ENCODE measurements around the gene SP6.

SP6 gene

DNA sequence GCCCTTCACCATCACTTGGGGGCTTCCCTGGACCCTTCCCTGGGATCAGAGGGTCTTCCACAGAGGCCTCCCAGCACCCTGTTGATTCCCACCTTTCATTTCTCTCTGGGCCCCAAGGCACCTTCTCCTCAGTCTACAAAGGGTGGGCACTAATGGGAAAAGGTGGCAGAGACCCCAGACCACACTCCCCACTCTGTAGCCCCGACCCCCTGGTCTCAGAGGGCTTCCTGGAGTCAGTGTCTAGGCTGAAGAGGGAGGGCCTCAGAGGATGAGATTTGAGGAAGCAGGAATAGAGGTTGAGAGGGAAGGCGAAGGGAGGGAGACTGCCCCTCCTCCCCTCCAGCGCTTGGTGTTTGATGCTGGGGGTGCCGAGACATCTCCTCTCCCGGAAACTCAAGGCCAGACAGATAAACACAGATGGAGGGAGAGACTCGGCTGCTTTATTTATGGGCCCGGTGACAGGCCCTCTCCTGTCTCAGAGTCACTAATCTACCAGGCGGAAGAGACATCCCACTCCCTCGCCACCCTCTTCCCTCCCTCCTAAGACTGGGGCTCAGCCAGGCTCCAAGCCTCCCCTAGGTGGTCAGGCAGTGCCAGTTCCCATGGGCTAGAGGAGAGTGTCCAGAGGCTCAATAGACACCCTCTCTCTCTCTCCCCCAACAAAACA, 26.5 kb upstream of the SP6 start:
- TF ChIP-seq NFIC (IDR thresholded peaks at IDR 0.05) (no peak), TEAD4 (IDR thresholded peaks at IDR 0.05) (no peak), YY1 (IDR thresholded peaks at IDR 0.05; ENCODE audit: low read depth) (no peak), EP300 (IDR thresholded peaks at IDR 0.05; ENCODE audit: borderline replicate concordance) (no peak), RAD21 (IDR thresholded peaks at IDR 0.05; ENCODE audit: low read depth) (no peak), CREB1 (IDR thresholded peaks at IDR 0.05; ENCODE audit: low read depth) (no peak), CEBPB (IDR thresholded peaks at IDR 0.05) (no peak)
- TF ChIP-seq, protein P1, sequence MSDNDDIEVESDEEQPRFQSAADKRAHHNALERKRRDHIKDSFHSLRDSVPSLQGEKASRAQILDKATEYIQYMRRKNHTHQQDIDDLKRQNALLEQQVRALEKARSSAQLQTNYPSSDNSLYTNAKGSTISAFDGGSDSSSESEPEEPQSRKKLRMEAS (IDR thresholded peaks at IDR 0.05): no peak
- TF ChIP-seq, protein P2, sequence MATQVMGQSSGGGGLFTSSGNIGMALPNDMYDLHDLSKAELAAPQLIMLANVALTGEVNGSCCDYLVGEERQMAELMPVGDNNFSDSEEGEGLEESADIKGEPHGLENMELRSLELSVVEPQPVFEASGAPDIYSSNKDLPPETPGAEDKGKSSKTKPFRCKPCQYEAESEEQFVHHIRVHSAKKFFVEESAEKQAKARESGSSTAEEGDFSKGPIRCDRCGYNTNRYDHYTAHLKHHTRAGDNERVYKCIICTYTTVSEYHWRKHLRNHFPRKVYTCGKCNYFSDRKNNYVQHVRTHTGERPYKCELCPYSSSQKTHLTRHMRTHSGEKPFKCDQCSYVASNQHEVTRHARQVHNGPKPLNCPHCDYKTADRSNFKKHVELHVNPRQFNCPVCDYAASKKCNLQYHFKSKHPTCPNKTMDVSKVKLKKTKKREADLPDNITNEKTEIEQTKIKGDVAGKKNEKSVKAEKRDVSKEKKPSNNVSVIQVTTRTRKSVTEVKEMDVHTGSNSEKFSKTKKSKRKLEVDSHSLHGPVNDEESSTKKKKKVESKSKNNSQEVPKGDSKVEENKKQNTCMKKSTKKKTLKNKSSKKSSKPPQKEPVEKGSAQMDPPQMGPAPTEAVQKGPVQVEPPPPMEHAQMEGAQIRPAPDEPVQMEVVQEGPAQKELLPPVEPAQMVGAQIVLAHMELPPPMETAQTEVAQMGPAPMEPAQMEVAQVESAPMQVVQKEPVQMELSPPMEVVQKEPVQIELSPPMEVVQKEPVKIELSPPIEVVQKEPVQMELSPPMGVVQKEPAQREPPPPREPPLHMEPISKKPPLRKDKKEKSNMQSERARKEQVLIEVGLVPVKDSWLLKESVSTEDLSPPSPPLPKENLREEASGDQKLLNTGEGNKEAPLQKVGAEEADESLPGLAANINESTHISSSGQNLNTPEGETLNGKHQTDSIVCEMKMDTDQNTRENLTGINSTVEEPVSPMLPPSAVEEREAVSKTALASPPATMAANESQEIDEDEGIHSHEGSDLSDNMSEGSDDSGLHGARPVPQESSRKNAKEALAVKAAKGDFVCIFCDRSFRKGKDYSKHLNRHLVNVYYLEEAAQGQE (IDR thresholded peaks at IDR 0.05; ENCODE audit: low read depth): no peak

DNA sequence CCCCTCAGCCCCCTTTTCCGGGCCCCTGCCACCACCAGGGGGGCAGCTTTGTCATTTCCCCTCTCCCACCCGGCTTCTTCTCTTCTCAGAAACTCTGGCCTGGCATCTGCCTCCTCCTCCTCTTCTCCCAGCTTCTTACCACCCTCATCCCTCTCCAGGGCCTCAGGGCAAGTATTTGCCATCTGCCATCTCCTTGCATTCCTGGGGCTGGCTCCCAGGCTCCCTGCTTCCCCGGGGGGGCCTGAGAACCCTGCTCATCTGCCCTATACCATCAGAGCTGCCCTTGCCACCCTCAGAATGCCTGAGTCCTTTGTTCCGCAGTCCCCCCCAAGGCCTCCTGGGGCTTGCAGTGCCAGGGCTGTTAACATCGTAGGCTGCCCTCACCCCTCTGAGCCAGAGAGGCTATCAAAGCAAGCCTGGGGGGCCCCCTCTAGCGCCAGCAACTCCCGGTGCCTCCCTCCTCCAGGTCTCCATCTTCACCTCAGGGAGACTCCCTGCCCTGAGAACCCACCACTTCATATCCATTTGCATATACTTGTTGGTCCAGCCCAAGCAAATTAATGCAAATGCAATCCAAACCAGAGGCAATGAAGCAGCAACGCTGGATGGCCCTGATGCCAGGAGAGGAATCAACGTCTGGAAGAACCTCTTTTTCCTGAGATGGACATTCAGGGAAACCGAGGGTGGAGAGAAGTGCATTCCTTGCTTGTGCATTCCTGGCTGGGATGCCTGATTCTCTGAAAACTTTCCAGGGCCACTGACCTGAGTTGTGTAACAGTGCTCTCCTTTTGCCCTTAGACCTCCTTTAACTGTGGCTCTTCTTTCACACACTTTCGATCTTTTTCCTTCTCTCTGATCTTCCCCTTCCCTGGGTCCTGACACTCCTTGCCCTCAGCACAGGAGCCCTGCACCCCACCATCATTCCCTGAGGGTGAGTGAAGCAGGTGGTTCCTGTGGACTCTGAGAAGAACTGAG, 24.3 kb upstream of the SP6 start:
- TF ChIP-seq, protein P3, sequence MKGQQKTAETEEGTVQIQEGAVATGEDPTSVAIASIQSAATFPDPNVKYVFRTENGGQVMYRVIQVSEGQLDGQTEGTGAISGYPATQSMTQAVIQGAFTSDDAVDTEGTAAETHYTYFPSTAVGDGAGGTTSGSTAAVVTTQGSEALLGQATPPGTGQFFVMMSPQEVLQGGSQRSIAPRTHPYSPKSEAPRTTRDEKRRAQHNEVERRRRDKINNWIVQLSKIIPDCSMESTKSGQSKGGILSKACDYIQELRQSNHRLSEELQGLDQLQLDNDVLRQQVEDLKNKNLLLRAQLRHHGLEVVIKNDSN (IDR thresholded peaks at IDR 0.05): no peak
- TF ChIP-seq YY1 (IDR thresholded peaks at IDR 0.05; ENCODE audit: low read depth) (no peak), NFIC (IDR thresholded peaks at IDR 0.05) (no peak), RAD21 (IDR thresholded peaks at IDR 0.05; ENCODE audit: low read depth) (no peak)

DNA sequence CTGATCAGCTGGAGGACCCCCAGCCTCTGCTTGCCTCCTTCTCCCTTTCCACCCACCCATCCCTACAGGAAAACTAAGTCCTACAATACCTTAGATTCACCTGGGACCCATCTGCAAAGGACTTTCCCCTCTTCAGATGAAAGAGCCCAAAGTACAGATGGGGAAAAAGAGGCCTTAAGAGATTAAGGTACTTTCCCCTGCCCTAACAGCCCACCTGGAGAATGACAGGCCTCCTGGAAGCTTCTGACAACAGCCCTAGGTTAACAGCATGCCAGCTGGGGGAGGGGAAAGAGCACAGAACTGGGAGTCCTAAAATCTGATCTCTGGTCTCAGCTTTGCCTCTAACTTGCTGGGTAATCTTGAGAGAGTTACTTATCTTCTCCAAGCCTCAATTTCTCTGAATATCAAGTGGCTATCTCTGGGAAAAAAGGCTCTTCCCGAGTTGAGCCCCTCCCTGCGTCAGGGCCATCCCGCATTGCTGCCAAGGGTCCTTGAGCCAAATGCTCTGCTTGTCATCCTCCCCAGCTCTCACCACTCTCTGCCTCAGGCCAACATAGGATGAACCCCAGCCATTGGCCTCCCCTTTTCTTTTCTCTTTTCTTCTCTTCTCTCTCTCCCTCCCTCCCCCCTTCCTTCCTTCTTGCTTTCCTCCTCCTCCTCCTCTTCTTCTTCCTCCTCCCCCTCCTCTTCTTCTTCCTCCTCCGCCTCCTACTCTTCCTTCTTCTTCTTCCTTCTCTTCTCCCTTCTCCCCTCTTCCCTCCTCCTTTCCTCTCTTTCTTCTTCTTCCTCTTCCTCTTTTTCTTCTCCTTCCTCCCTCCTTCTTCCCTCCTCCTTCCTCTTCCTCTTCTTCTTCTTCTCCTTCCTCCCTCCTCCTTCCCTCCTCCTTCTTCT, 22.5 kb upstream of the SP6 start:
- no peak for TF ChIP-seq EP300 (IDR thresholded peaks at IDR 0.05; ENCODE audit: borderline replicate concordance)
- no peak for TF ChIP-seq YY1 (IDR thresholded peaks at IDR 0.05; ENCODE audit: low read depth)
- TF ChIP-seq CREB1 (IDR thresholded peaks at IDR 0.05; ENCODE audit: low read depth): no peak
- TF ChIP-seq CEBPB (IDR thresholded peaks at IDR 0.05): no peak
- TF ChIP-seq, protein P3 (IDR thresholded peaks at IDR 0.05): no peak
- TF ChIP-seq TAF1 (IDR thresholded peaks at IDR 0.05; ENCODE audit: low read depth): no peak
- TF ChIP-seq FOXM1 (IDR thresholded peaks at IDR 0.05; ENCODE audit: borderline replicate concordance, low read depth): no peak
- no peak for TF ChIP-seq TEAD4 (IDR thresholded peaks at IDR 0.05)
- TF ChIP-seq, protein P2 (IDR thresholded peaks at IDR 0.05; ENCODE audit: low read depth): no peak
- TF ChIP-seq TCF12 (IDR thresholded peaks at IDR 0.05; ENCODE audit: low read depth): no peak
- no peak for TF ChIP-seq ZBTB7A (IDR thresholded peaks at IDR 0.05; ENCODE audit: low read depth)
- TF ChIP-seq EGR1 (IDR thresholded peaks at IDR 0.05): no peak
- no peak for TF ChIP-seq NFIC (IDR thresholded peaks at IDR 0.05)
- TF ChIP-seq, protein P1 (IDR thresholded peaks at IDR 0.05): no peak
- no peak for TF ChIP-seq RAD21 (IDR thresholded peaks at IDR 0.05; ENCODE audit: low read depth)

DNA sequence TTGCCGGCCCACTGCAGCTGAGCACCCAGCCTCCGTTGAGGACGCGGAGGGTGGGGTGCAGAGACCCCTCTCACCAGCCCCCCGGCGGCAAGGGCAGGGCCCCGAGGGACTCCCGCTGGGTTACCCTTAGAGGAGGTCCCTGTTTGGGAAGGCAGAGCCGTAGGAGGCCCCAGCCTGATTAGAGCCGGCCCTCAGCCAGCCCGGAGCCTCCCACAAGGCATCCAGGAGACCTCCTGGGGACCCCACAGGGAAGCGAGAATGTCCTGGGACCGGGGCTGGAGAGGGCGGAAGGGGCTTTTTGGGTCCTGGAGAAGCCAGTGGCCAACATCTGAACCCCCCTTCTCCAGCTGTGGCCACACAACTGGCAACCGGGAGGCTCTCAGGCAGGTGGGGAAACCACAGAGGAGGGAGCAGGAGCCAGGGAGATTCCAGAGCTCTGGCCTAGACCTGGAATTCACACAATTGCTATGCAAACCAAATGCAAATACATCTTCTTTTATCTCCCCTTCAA, 21.7 kb upstream of the SP6 start:
- TF ChIP-seq, protein P1 (IDR thresholded peaks at IDR 0.05): no peak
- TF ChIP-seq EP300 (IDR thresholded peaks at IDR 0.05; ENCODE audit: borderline replicate concordance) (no peak), TEAD4 (IDR thresholded peaks at IDR 0.05) (no peak), CREB1 (IDR thresholded peaks at IDR 0.05; ENCODE audit: low read depth) (no peak), YY1 (IDR thresholded peaks at IDR 0.05; ENCODE audit: low read depth) (no peak), EGR1 (IDR thresholded peaks at IDR 0.05) (no peak), NFIC (IDR thresholded peaks at IDR 0.05) (no peak), TCF12 (IDR thresholded peaks at IDR 0.05; ENCODE audit: low read depth) (no peak), CEBPB (IDR thresholded peaks at IDR 0.05) (no peak), FOXM1 (IDR thresholded peaks at IDR 0.05; ENCODE audit: borderline replicate concordance, low read depth) (no peak), TAF1 (IDR thresholded peaks at IDR 0.05; ENCODE audit: low read depth) (no peak), RAD21 (IDR thresholded peaks at IDR 0.05; ENCODE audit: low read depth) (no peak), ZBTB7A (IDR thresholded peaks at IDR 0.05; ENCODE audit: low read depth) (no peak)
- TF ChIP-seq, protein P3 (IDR thresholded peaks at IDR 0.05): no peak
- TF ChIP-seq, protein P2 (IDR thresholded peaks at IDR 0.05; ENCODE audit: low read depth): no peak
